ENCODE measurements around the gene ACSF3. TPM values are rescaled to one million over a fixed set of nuclear protein-coding genes. Genes with fewer than 3 reads are reported as not detected.

The ACSF3 gene
- total RNA-seq, 3 donors from 2014 or later (not counting 1 experiment from before 2014, with no cell fraction given), result 45.0 to 71.4 (median 51.6) TPM

DNA sequence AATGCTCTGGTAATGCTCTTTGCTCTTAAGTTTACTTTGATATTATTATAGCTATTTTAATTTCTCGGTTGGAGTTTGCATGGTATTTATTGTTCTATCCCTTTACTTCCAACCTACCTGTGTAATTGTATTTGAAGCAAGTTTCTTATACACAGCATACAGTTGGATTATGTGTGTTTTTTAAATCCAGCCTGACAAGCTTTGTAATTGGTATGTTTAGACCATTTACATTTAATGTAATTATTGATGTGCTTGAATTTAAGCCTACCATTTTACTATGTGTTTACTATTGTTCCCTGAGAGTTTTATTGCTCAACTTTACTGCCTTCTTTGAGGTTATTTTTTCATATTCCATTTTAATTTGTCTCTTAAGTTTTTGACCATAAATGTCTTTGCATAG lies 35.7 kb downstream of the ACSF3 start:
- peaks cover 16% of the 10 kb centered on the region for H3K36me3 Mint-ChIP-seq
- peak overlapping the region; percentile 4 to 53 for H3K27ac Mint-ChIP-seq
- ATAC-seq (no peak), DNase-seq (no peak)
- peaks cover 9 to 16% of the 10 kb centered on the region in 2 donors for H3K4me1 Mint-ChIP-seq
- Histone ChIP-seq H3K27me3 (ENCODE audit: control insufficient read depth, insufficient read depth, low read length) (no peaks in the 10 kb centered on the region), H3K27ac (ENCODE audit: low read length) (no peak overlapping the region), H3K9me3 (ENCODE audit: control insufficient read depth, insufficient read depth, low read length) (no peaks in the 10 kb centered on the region), H3K4me3 (ENCODE audit: low read length) (no peak overlapping the region), H3K4me1 (ENCODE audit: control insufficient read depth, insufficient read depth, low read length) (peaks cover 7% of the 10 kb centered on the region), H3K36me3 (ENCODE audit: control insufficient read depth, insufficient read depth, low read length) (peaks cover 8% of the 10 kb centered on the region)
- no peak overlapping the region for H3K4me3 Mint-ChIP-seq
- H3K27me3 Mint-ChIP-seq (ENCODE audit: low read depth in 2 of 2), result no peaks in the 10 kb centered on the region
- no CpG with 5 or more reads among the region's 1 CpG for WGBS (ENCODE audit: insufficient coverage)
- no peaks in the 10 kb centered on the region for H3K9me3 Mint-ChIP-seq
- intact Hi-C loops (cut with micrococcal nuclease), result no loop called here
- TF ChIP-seq, protein P1, sequence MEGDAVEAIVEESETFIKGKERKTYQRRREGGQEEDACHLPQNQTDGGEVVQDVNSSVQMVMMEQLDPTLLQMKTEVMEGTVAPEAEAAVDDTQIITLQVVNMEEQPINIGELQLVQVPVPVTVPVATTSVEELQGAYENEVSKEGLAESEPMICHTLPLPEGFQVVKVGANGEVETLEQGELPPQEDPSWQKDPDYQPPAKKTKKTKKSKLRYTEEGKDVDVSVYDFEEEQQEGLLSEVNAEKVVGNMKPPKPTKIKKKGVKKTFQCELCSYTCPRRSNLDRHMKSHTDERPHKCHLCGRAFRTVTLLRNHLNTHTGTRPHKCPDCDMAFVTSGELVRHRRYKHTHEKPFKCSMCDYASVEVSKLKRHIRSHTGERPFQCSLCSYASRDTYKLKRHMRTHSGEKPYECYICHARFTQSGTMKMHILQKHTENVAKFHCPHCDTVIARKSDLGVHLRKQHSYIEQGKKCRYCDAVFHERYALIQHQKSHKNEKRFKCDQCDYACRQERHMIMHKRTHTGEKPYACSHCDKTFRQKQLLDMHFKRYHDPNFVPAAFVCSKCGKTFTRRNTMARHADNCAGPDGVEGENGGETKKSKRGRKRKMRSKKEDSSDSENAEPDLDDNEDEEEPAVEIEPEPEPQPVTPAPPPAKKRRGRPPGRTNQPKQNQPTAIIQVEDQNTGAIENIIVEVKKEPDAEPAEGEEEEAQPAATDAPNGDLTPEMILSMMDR (IDR thresholded peaks at IDR 0.05), result no peak

DNA sequence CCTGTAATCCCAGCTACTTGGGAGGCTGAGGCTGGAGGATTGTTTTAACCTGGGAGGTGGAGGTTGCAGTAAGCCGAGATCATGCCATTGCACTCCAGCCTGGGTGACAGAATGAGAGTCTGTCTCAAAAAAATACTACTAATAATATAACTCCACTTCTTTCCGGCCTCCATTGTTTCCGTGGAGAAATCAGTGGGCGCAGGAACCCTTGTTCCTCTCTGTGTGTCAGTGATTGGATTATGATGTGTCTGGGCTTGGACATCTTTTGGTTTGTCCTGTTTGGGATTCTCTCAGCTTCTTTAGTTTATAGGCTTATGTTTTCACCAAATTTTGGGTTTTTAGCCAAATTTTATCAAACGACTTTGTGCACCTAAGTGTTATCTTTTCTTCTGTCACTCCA lies 36.8 kb downstream of the ACSF3 start:
- peaks cover 14 to 21% of the 10 kb centered on the region in 2 donors for H3K4me1 Mint-ChIP-seq
- Histone ChIP-seq H3K36me3 (ENCODE audit: control insufficient read depth, insufficient read depth, low read length) (peaks cover 9% of the 10 kb centered on the region), H3K4me3 (ENCODE audit: low read length) (no peak overlapping the region), H3K27me3 (ENCODE audit: control insufficient read depth, insufficient read depth, low read length) (no peaks in the 10 kb centered on the region), H3K4me1 (ENCODE audit: control insufficient read depth, insufficient read depth, low read length) (peaks cover 12% of the 10 kb centered on the region), H3K27ac (ENCODE audit: low read length) (no peak overlapping the region), H3K9me3 (ENCODE audit: control insufficient read depth, insufficient read depth, low read length) (no peaks in the 10 kb centered on the region)
- H3K27me3 Mint-ChIP-seq (ENCODE audit: low read depth in 2 of 2), result no peaks in the 10 kb centered on the region
- intact Hi-C loops (cut with micrococcal nuclease), result no loop called here
- TF ChIP-seq, protein P1 (IDR thresholded peaks at IDR 0.05), result no peak
- 92% methylated on average over 2 of the region's 5 CpGs for WGBS (ENCODE audit: insufficient coverage)
- H3K27ac Mint-ChIP-seq, result no peak overlapping the region
- DNase-seq, result no peak
- H3K4me3 Mint-ChIP-seq, result no peak overlapping the region
- peaks cover 16% of the 10 kb centered on the region for H3K36me3 Mint-ChIP-seq
- ATAC-seq, result no peak
- no peaks in the 10 kb centered on the region for H3K9me3 Mint-ChIP-seq

DNA sequence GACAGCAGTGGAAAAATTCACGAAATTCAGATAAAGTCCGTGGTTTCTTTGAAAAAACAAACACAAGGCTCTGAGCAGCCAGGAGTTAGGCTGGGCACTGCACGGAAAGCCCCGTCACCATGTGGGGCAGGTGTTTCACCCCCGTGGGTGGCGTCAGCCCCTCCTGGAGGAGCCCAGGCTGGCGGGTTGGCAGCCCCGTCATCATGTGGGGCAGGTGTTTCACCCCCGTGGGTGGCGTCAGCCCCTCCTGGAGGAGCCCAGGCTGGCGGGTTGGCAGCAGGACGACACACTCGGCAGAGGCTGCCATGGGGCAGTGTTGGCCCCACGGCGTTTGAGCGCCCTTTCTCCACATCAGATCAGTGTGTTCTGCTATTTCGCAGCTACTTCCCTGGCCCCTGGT lies 38.1 kb downstream of the ACSF3 start:
- intact Hi-C loops (cut with micrococcal nuclease), result no loop called here
- H3K9me3 ChIP-seq (ENCODE audit: control insufficient read depth, insufficient read depth, low read length), result no peaks in the 10 kb centered on the region
- peaks cover 14% of the 10 kb centered on the region for H3K4me1 ChIP-seq (ENCODE audit: control insufficient read depth, insufficient read depth, low read length)
- H3K4me1 Mint-ChIP-seq, result peaks cover 14 to 21% of the 10 kb centered on the region in 2 donors
- peaks cover 16% of the 10 kb centered on the region for H3K36me3 Mint-ChIP-seq
- H3K9me3 Mint-ChIP-seq, result no peaks in the 10 kb centered on the region
- no peak overlapping the region for H3K27ac Mint-ChIP-seq
- 79% methylated on average over 17 of the region's 17 CpGs for WGBS (ENCODE audit: insufficient coverage)
- H3K27me3 Mint-ChIP-seq (ENCODE audit: low read depth in 2 of 2), result no peaks in the 10 kb centered on the region
- H3K4me3 Mint-ChIP-seq, result no peak overlapping the region
- DNase-seq, result no peak
- no peaks in the 10 kb centered on the region for H3K27me3 ChIP-seq (ENCODE audit: control insufficient read depth, insufficient read depth, low read length)
- TF ChIP-seq, protein P1 (IDR thresholded peaks at IDR 0.05), result no peak
- peak in 1 of 3 donors; percentile 40 for ATAC-seq
- H3K4me3 ChIP-seq (ENCODE audit: low read length), result no peak overlapping the region
- no peak overlapping the region for H3K27ac ChIP-seq (ENCODE audit: low read length)
- peaks cover 11% of the 10 kb centered on the region for H3K36me3 ChIP-seq (ENCODE audit: control insufficient read depth, insufficient read depth, low read length)

All from natural killer cell (primary cell).